C4-2B (cell line): Measurements from ENCODE around the gene MYLK4.

ENCODE experiments used
- CTCF ChIP-seq: fragments of 450-650 bp; conservative IDR thresholded peaks from 2 replicates; pipeline ENCODE4 v1.5.1; 2017; ENCODE audit warnings: mild to moderate bottlenecking
- ZFX ChIP-seq: fragments of 450-650 bp; IDR thresholded peaks from 2 replicates; pipeline ENCODE4 v1.6.1; 2017

DNA sequence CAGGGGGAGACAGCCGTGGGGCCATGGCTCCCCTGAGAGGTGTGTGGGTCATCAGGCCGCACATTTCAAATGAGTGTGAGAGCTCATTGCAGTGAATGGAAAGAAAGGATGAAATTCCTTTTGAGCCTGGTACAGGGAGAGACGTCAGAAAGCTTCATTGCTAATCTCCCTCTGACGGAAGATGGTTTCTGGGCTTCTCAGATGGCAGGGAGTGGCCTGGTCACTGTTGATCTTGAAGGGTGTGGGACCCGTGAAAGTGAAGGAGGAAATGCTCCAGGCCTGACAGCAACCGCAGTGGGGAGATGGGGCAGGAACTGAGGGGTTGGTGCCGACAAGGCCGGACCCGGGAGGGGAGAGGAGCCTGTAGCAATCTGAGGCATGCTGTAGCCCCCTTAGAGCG is 127.4 kb downstream of the MYLK4 start:
- no peak for TF ChIP-seq CTCF
- TF ChIP-seq ZFX = no peak
